ENCODE measurements around the gene MICAL2.

MICAL2 gene

GRCh38 chr11:12167061-12168000 is 56.9 kb downstream of the MICAL2 start:
- H3K27ac Mint-ChIP-seq, result peak overlapping the region; percentile 82
- H3K9me3 Mint-ChIP-seq, result no peaks in the 10 kb centered on the region
- H3K4me1 Mint-ChIP-seq, result peaks cover 48% of the 10 kb centered on the region
- peak overlapping the region; percentile 13 for H3K4me3 Mint-ChIP-seq
- H3K36me3 Mint-ChIP-seq, result peaks cover 17% of the 10 kb centered on the region
- ATAC-seq (peak; percentile 92), DNase-seq (ENCODE audit: low spot score in 2 of 2) (no peak)

- no peaks in the 10 kb centered on the region for H3K9me3 Mint-ChIP-seq
- H3K27ac Mint-ChIP-seq, result no peak overlapping the region
- peaks cover 50% of the 10 kb centered on the region for H3K4me1 Mint-ChIP-seq
- DNase-seq (ENCODE audit: low spot score in 2 of 2) (no peak), ATAC-seq (no peak)
- H3K4me3 Mint-ChIP-seq, result no peak overlapping the region
- H3K36me3 Mint-ChIP-seq, result peaks cover 13% of the 10 kb centered on the region
These were observed 57.7 kb downstream of the MICAL2 start for GRCh38 chr11:12168114-12168513.

GRCh38 chr11:12169822-12170221 is 59.4 kb downstream of the MICAL2 start:
- Mint-ChIP-seq H3K27ac (no peak overlapping the region), H3K9me3 (peaks cover 2% of the 10 kb centered on the region), H3K4me1 (peaks cover 49% of the 10 kb centered on the region), H3K36me3 (peaks cover 20% of the 10 kb centered on the region), H3K4me3 (no peak overlapping the region)
- DNase-seq (ENCODE audit: low spot score in 2 of 2) (no peak), ATAC-seq (no peak)

GRCh38 chr11:12170501-12170900 is 60.1 kb downstream of the MICAL2 start:
- Mint-ChIP-seq H3K27ac (no peak overlapping the region), H3K9me3 (peaks cover 2% of the 10 kb centered on the region), H3K4me3 (no peak overlapping the region), H3K36me3 (peaks cover 23% of the 10 kb centered on the region), H3K4me1 (peaks cover 55% of the 10 kb centered on the region)
- DNase-seq (ENCODE audit: low spot score in 2 of 2) (no peak), ATAC-seq (no peak)

GRCh38 chr11:12170984-12171383 is 60.6 kb downstream of the MICAL2 start:
- DNase-seq (ENCODE audit: low spot score in 2 of 2) (no peak), ATAC-seq (no peak)
- peaks cover 2% of the 10 kb centered on the region for H3K9me3 Mint-ChIP-seq
- H3K4me1 Mint-ChIP-seq, result peaks cover 59% of the 10 kb centered on the region
- no peak overlapping the region for H3K4me3 Mint-ChIP-seq
- H3K36me3 Mint-ChIP-seq, result peaks cover 23% of the 10 kb centered on the region
- peak overlapping the region; percentile 70 for H3K27ac Mint-ChIP-seq

- Mint-ChIP-seq H3K4me3 (no peak overlapping the region), H3K27ac (peak overlapping the region; percentile 100), H3K4me1 (peaks cover 59% of the 10 kb centered on the region), H3K36me3 (peaks cover 23% of the 10 kb centered on the region), H3K9me3 (peaks cover 2% of the 10 kb centered on the region)
- no peak for ATAC-seq
- no peak for DNase-seq (ENCODE audit: low spot score in 2 of 2)
These were observed 61.5 kb downstream of the MICAL2 start for GRCh38 chr11:12171921-12172320.

GRCh38 chr11:12172493-12173013 is 62.2 kb downstream of the MICAL2 start:
- H3K4me3 Mint-ChIP-seq, result no peak overlapping the region
- H3K4me1 Mint-ChIP-seq, result peaks cover 59% of the 10 kb centered on the region
- peak overlapping the region; percentile 100 for H3K27ac Mint-ChIP-seq
- peaks cover 23% of the 10 kb centered on the region for H3K36me3 Mint-ChIP-seq
- peaks cover 2% of the 10 kb centered on the region for H3K9me3 Mint-ChIP-seq
- no peak for ATAC-seq
- no peak for DNase-seq (ENCODE audit: low spot score in 2 of 2)

GRCh38 chr11:12173111-12173510 is 62.7 kb downstream of the MICAL2 start:
- H3K4me3 Mint-ChIP-seq, result peak overlapping the region; percentile 3
- peaks cover 23% of the 10 kb centered on the region for H3K36me3 Mint-ChIP-seq

GRCh38 chr11:12174128-12174476 is 63.7 kb downstream of the MICAL2 start:
- peak overlapping the region; percentile 100 for H3K27ac Mint-ChIP-seq
- peak overlapping the region; percentile 71 for H3K4me3 Mint-ChIP-seq
- DNase-seq (ENCODE audit: low spot score in 2 of 2), result no peak
- H3K9me3 Mint-ChIP-seq, result peaks cover 2% of the 10 kb centered on the region
- ATAC-seq, result peak; percentile 71
- H3K4me1 Mint-ChIP-seq, result peaks cover 66% of the 10 kb centered on the region
- peaks cover 23% of the 10 kb centered on the region for H3K36me3 Mint-ChIP-seq

More at GRCh38 chr11:12173111-12173510, 62.7 kb downstream of the MICAL2 start:
- peak overlapping the region; percentile 100 for H3K27ac Mint-ChIP-seq
- H3K9me3 Mint-ChIP-seq, result peaks cover 2% of the 10 kb centered on the region
- no peak for DNase-seq (ENCODE audit: low spot score in 2 of 2)
- H3K4me1 Mint-ChIP-seq, result peaks cover 61% of the 10 kb centered on the region
- no peak for ATAC-seq

GRCh38 chr11:12174477-12175143 is 64.2 kb downstream of the MICAL2 start:
- Mint-ChIP-seq H3K4me3 (peak overlapping the region; percentile 71), H3K4me1 (peaks cover 72% of the 10 kb centered on the region), H3K9me3 (peaks cover 2% of the 10 kb centered on the region), H3K36me3 (peaks cover 18% of the 10 kb centered on the region), H3K27ac (peak overlapping the region; percentile 100)
- peak; percentile 88 for ATAC-seq
- DNase-seq (ENCODE audit: low spot score in 2 of 2), result peak in 1 of 2 donors; percentile 71

- Mint-ChIP-seq H3K4me1 (peaks cover 77% of the 10 kb centered on the region), H3K36me3 (peaks cover 15% of the 10 kb centered on the region), H3K27ac (peak overlapping the region; percentile 100), H3K9me3 (peaks cover 2% of the 10 kb centered on the region), H3K4me3 (peak overlapping the region; percentile 71)
- ATAC-seq (peak; percentile 78), DNase-seq (ENCODE audit: low spot score in 2 of 2) (peak in 1 of 2 donors; percentile 68)
These were observed 65.4 kb downstream of the MICAL2 start for GRCh38 chr11:12175694-12176241.

GRCh38 chr11:12176410-12176809 is 66.0 kb downstream of the MICAL2 start:
- DNase-seq (ENCODE audit: low spot score in 2 of 2) (no peak), ATAC-seq (peak; percentile 22)
- peak overlapping the region; percentile 71 for H3K4me3 Mint-ChIP-seq
- peaks cover 77% of the 10 kb centered on the region for H3K4me1 Mint-ChIP-seq
- peaks cover 15% of the 10 kb centered on the region for H3K36me3 Mint-ChIP-seq
- peaks cover 2% of the 10 kb centered on the region for H3K9me3 Mint-ChIP-seq
- H3K27ac Mint-ChIP-seq, result peak overlapping the region; percentile 100

- no peak for ATAC-seq
- Mint-ChIP-seq H3K4me1 (peaks cover 71% of the 10 kb centered on the region), H3K36me3 (peaks cover 10% of the 10 kb centered on the region), H3K27ac (peak overlapping the region; percentile 100), H3K4me3 (no peak overlapping the region), H3K9me3 (peaks cover 2% of the 10 kb centered on the region)
- DNase-seq (ENCODE audit: low spot score in 2 of 2), result no peak
These were observed 67.4 kb downstream of the MICAL2 start for GRCh38 chr11:12177739-12178338.

- ATAC-seq (no peak), DNase-seq (ENCODE audit: low spot score in 2 of 2) (no peak)
- Mint-ChIP-seq H3K9me3 (peaks cover 2% of the 10 kb centered on the region), H3K36me3 (peaks cover 10% of the 10 kb centered on the region), H3K4me1 (peaks cover 61% of the 10 kb centered on the region), H3K4me3 (no peak overlapping the region), H3K27ac (peak overlapping the region; percentile 100)
These were observed 68.6 kb downstream of the MICAL2 start for GRCh38 chr11:12179019-12179418.

- H3K4me1 Mint-ChIP-seq, result peaks cover 56% of the 10 kb centered on the region
- ATAC-seq, result no peak
- DNase-seq (ENCODE audit: low spot score in 2 of 2), result no peak
- H3K36me3 Mint-ChIP-seq, result peaks cover 6% of the 10 kb centered on the region
- H3K4me3 Mint-ChIP-seq, result no peak overlapping the region
- H3K27ac Mint-ChIP-seq, result peak overlapping the region; percentile 100
- peaks cover 2% of the 10 kb centered on the region for H3K9me3 Mint-ChIP-seq
These were observed 69.1 kb downstream of the MICAL2 start for GRCh38 chr11:12179531-12179930.
